RWPE1 (cell line): ENCODE data around the gene GSG1L.

Source experiments
- CTCF ChIA-PET: fragments of 350-600 bp; sonication (Branson Sonifier 250); formaldehyde crosslinking; extraction: SDS; loops from one replicate; lab custom pipeline; 2021; lab: Yijun Ruan, JAX
- POLR2A ChIA-PET: fragments of 400-600 bp; formaldehyde crosslinking; extraction: SDS; loops from one replicate; lab custom pipeline; 2020; ENCODE audit warnings: antibody characterized with exemption; ENCODE audit not compliant: low non-redundant PET; lab: Yijun Ruan, JAX
- DNase-seq: peaks from one replicate; pipeline ENCODE4 v3.0.0; 2012; ENCODE audit warnings: low spot score
- H3K27ac ChIP-seq: fragments of 450-650 bp; 2 replicates; pipeline ENCODE4 v1.5.1; 2017
- TF ChIP-seq, protein P1 (sequence below): fragments of 450-650 bp; conservative IDR thresholded peaks from 2 replicates; pipeline ENCODE4 v1.5.1; 2017; ENCODE audit warnings: low read depth, mild to moderate bottlenecking

The GSG1L gene

DNA sequence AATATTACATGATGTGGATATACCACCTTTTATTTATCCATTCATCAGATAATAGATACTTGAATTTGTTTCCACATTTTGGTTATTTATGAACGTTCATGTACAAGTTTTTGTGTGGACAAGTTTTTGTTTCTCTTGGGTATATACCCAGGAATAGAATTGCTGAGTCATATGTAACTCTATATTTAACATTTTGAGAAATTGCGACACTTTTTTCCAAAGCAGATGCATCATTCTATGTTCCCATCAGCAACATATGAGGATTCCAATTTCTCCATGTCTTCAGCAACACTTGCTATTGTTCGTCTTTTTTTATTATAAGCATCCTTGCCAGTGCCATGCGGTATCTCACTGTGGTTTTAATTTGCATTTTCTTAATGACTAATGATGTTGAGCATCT, 93.9 kb downstream of the GSG1L start:
- no peak for DNase-seq
- no peak overlapping the region for H3K27ac ChIP-seq
- TF ChIP-seq, protein P1, sequence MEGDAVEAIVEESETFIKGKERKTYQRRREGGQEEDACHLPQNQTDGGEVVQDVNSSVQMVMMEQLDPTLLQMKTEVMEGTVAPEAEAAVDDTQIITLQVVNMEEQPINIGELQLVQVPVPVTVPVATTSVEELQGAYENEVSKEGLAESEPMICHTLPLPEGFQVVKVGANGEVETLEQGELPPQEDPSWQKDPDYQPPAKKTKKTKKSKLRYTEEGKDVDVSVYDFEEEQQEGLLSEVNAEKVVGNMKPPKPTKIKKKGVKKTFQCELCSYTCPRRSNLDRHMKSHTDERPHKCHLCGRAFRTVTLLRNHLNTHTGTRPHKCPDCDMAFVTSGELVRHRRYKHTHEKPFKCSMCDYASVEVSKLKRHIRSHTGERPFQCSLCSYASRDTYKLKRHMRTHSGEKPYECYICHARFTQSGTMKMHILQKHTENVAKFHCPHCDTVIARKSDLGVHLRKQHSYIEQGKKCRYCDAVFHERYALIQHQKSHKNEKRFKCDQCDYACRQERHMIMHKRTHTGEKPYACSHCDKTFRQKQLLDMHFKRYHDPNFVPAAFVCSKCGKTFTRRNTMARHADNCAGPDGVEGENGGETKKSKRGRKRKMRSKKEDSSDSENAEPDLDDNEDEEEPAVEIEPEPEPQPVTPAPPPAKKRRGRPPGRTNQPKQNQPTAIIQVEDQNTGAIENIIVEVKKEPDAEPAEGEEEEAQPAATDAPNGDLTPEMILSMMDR: no peak
- CTCF ChIA-PET: no interaction called here
- POLR2A ChIA-PET: no interaction called here

DNA sequence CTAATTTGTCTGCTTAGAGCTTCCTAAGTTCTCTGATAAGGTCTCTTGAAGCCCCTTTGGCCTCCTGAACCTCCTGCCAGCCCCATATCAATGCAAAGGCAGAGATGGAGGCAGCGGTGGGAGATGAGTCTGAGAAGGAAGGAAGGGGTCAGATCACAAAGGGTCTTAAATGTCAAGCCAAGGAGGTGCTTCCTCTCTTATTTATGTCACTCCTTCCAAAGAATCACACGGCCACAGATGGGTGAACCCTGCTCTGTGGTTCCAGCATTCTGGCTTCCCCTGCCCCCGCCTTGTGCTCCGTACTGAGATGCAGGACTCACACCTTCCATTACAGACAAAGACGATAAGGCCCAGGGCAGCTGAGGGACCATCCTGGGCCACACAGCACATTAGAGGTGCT, 96.3 kb downstream of the GSG1L start:
- TF ChIP-seq, protein P1: no peak
- H3K27ac ChIP-seq: no peak overlapping the region
- no peak for DNase-seq
- ChIA-PET CTCF (no interaction called here), POLR2A (no interaction called here)

DNA sequence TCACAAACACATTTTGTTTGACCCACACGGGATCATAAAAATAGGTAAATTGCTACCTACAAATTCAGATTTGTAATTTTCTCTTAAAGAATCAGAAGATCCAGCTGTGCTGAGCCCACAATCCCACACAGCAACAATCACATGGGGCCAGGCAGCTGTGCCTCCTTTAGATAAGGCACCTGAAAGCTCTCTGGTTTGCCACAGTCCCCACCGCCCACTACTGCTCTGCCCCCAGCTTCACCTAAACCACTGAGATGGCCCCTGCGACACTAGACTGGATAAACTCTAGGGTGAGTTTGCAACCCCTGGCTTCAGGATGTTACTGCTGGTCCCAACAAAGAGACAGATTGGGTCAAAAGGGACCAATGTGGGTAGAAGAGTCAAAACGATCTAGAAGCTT, 96.8 kb downstream of the GSG1L start:
- TF ChIP-seq, protein P1: no peak
- no peak for DNase-seq
- H3K27ac ChIP-seq: no peak overlapping the region
- ChIA-PET CTCF (no interaction called here), POLR2A (no interaction called here)

DNA sequence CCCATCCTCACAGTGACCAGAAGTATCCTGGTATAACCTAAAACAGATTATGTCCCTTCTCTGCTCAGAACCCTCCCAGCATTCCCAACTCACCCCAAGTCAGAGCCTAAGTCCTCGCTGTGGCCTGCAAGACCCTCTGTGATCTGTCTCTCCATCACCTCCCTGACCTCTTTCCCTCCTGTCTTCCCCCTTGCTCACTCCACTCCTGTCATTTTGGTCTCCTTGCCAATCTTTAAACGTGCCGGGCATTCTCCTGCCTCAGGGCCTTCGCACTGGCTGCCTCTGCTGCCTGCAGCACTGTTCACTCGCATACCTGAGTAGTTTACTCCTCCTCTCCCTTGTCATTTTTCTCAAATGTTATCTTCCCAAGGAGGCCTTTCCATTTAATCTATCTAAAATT, 97.7 kb downstream of the GSG1L start:
- no peak for DNase-seq
- H3K27ac ChIP-seq: no peak overlapping the region
- ChIA-PET POLR2A (no interaction called here), CTCF (no interaction called here)
- TF ChIP-seq, protein P1: no peak

DNA sequence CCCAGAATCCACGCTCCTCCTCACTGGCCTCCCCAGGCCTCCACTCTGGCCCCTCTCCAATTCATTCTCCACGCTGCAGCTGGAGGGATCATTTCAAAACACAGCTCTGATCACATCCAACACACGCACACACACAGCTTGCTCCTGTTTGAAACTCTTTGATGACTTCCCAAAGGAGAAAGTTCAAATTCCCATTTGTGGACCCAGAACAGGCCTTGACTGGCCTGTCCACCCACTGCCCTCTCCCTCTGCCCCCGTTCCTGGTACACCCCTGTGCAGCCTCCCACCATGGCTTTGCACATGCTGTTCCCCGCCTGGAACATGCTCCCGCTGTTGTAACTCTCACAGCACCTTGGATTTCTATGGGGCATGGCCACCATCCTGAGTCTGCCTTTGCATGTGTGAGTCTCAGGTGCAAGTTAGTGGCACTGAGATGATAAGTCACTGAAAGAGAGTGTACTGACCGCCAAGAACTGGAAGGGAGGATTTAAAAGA, 100.0 kb downstream of the GSG1L start:
- no peak for DNase-seq
- TF ChIP-seq, protein P1: no peak
- no peak overlapping the region for H3K27ac ChIP-seq
- ChIA-PET POLR2A (no interaction called here), CTCF (no interaction called here)

DNA sequence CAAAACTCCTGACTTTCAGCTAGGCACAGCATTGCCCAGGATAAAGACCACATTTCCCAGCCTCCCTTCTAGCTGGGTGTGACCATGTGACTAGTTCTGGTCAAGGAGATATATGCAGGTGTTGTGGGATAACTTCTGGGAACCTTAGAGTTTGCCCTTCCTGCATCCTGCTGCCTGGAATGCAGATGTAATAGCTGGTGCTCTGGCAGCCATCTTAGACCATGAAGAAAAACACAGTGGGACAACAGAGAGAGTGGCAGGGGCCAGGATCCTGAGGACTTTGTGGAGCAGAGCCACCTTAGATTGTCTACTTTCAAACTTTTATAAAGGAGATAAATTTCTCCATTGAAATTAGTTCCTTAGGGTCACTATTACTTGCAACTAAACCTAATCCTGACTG, 101.3 kb downstream of the GSG1L start:
- H3K27ac ChIP-seq: no peak overlapping the region
- POLR2A ChIA-PET: no interaction called here
- TF ChIP-seq, protein P1: no peak
- CTCF ChIA-PET: no interaction called here
- DNase-seq: no peak

DNA sequence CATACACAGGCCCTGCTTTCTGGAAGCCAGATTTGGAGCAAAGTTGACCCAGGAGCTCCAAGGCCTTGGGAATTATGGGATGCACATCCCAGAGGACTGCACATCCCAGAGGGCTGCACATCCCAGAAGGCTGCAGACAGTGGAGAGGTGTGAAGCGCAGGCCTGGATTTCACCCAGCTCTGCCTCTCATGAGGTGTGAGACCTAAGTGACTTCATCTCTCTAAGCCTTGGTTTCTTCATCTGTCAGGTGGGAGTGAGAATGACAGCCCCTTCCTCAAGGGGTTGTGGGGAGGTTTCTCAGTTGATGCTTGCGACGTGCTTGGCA, 102.3 kb downstream of the GSG1L start:
- POLR2A ChIA-PET: no interaction called here
- no peak overlapping the region for H3K27ac ChIP-seq
- TF ChIP-seq, protein P1: no peak
- DNase-seq: no peak
- CTCF ChIA-PET: no interaction called here
